Upper lobe of left lung (tissue), 4 donors: Measurements from ENCODE around the gene GFOD2.

Experiments
- CTCF ChIP-seq, 6 experiments: fragments of 450-650 bp in 4 of 6; fragments of 200-600 bp in 2 of 6; sonication (generic) in 2 of 6; IDR thresholded peaks; one replicate each; pipeline ENCODE4 v1.5.1; 2016 to 2019; ENCODE audit warnings: antibody characterized with exemption in 6 of 6
- EP300 ChIP-seq, 4 donors: sonication (generic); formaldehyde crosslinking; IDR thresholded peaks; one replicate each; pipeline ENCODE4 v1.5.1; 2017; ENCODE audit warnings: antibody characterized with exemption in 4 of 4, control low read depth in 2 of 4
- POLR2A ChIP-seq, 4 donors: fragments of 450-650 bp; IDR thresholded peaks; one replicate each; pipeline ENCODE4 v1.5.1; 2016 to 2017; ENCODE audit warnings: antibody characterized with exemption in 4 of 4, mild to moderate bottlenecking in 2 of 4
- POLR2AphosphoS5 ChIP-seq, 2 donors: sonication (generic); formaldehyde crosslinking; IDR thresholded peaks; one replicate each; pipeline ENCODE4 v1.5.1; 2017; ENCODE audit warnings: antibody characterized with exemption in 2 of 2

GRCh38 chr16:67654403-67654911 lies 64.7 kb downstream of the GFOD2 start:
- TF ChIP-seq POLR2A (IDR thresholded peaks at IDR 0.05) (no peak), POLR2AphosphoS5 (IDR thresholded peaks at IDR 0.05) (no peak), CTCF (IDR thresholded peaks at IDR 0.05) (no peak), EP300 (IDR thresholded peaks at IDR 0.05) (no peak)
